CD14-positive monocyte (primary cell): ENCODE data around the gene RNF187. TPM values are rescaled to one million over a fixed set of nuclear protein-coding genes. Genes with fewer than 3 reads are reported as not detected.

Experiments
- DNase-seq, 3 donors: peaks; one replicate each; pipeline ENCODE4 v3.0.0-alpha.2; 2011 to 2022
- H2AFZ ChIP-seq: 2 replicates; pipeline ENCODE4 v1.6.0; 2012; ENCODE audit warnings: mild to moderate bottlenecking, low read depth, low read length, inconsistent platforms; ENCODE audit not compliant: insufficient read depth, poor library complexity, severe bottlenecking
- H3K27ac ChIP-seq, 2 donors: 1 replicate in 1 of 2; 2 replicates in 1 of 2; pipeline ENCODE4 v1.5.1; 2012 to 2013; ENCODE audit warnings: low read length in 2 of 2, control low read depth in 1 of 2, inconsistent platforms in 1 of 2, low read depth in 1 of 2, mild to moderate bottlenecking in 1 of 2
- H3K27me3 ChIP-seq, 2 donors: one replicate each; pipeline versions ENCODE4 v1.6.0 to v1.6.1; 2011 to 2013; ENCODE audit warnings: low read length in 2 of 2; ENCODE audit not compliant: control insufficient read depth in 2 of 2, insufficient read depth in 2 of 2
- H3K36me3 ChIP-seq, 2 donors: replicated peaks in 1 of 2; 1 replicate in 1 of 2; 2 replicates in 1 of 2; pipeline versions ENCODE4 v1.5.1 to v1.6.1; 2012 to 2013; ENCODE audit warnings: low read length in 2 of 2, control low read depth in 1 of 2, inconsistent platforms in 1 of 2, mild to moderate bottlenecking in 1 of 2; ENCODE audit not compliant: insufficient read depth in 2 of 2, control insufficient read depth in 1 of 2
- H3K4me1 ChIP-seq, 2 donors: 1 replicate in 1 of 2; 2 replicates in 1 of 2; pipeline versions ENCODE4 v1.5.1 to v1.6.1; 2012 to 2013; ENCODE audit warnings: low read length in 2 of 2, control low read depth in 1 of 2, inconsistent platforms in 1 of 2, mild to moderate bottlenecking in 1 of 2, moderate library complexity in 1 of 2; ENCODE audit not compliant: insufficient read depth in 2 of 2, control insufficient read depth in 1 of 2
- H3K4me2 ChIP-seq: replicated peaks from 2 replicates; pipeline ENCODE3; 2012; ENCODE audit warnings: low read length, moderate library complexity, mild to moderate bottlenecking; ENCODE audit not compliant: poor library complexity, severe bottlenecking; ENCODE audit errors: extremely low read depth
- H3K4me3 ChIP-seq, 3 experiments: fragments of 200-600 bp in 1 of 3; sonication (generic) in 1 of 3; replicated peaks in 1 of 3; 1 replicate in 2 of 3; 2 replicates in 1 of 3; pipeline ENCODE4 v1.5.1; 2011 to 2013; ENCODE audit warnings: low read length in 3 of 3, mild to moderate bottlenecking in 3 of 3, control low read depth in 2 of 3, low read depth in 2 of 3, inconsistent platforms in 1 of 3, moderate library complexity in 1 of 3
- H3K79me2 ChIP-seq: 2 replicates; pipeline ENCODE4 v1.6.0; 2012; ENCODE audit warnings: mild to moderate bottlenecking, control low read depth, inconsistent platforms, low read length, moderate library complexity; ENCODE audit not compliant: insufficient read depth
- H3K9ac ChIP-seq: 2 replicates; pipeline ENCODE4 v1.6.0; 2017; ENCODE audit warnings: low read length, mild to moderate bottlenecking; ENCODE audit not compliant: insufficient read depth, poor library complexity, severe bottlenecking
- H3K9me3 ChIP-seq, 2 donors: replicated peaks in 1 of 2; 1 replicate in 1 of 2; 2 replicates in 1 of 2; pipeline versions ENCODE4 v1.5.1 to v1.6.1; 2012 to 2013; ENCODE audit warnings: low read length in 2 of 2, control low read depth in 1 of 2; ENCODE audit not compliant: control insufficient read depth in 1 of 2, insufficient read depth in 1 of 2
- H4K20me1 ChIP-seq: 2 replicates; pipeline ENCODE4 v1.6.0; 2012; ENCODE audit warnings: mild to moderate bottlenecking, low read length, control low read depth, moderate library complexity; ENCODE audit not compliant: insufficient read depth
- H3K27ac Mint-ChIP-seq, 7 donors: one replicate each; pipeline ENCODE4 v1.8.0; 2020; ENCODE audit warnings: mild to moderate bottlenecking in 7 of 7, mixed read lengths in 7 of 7, moderate library complexity in 6 of 7, inconsistent platforms in 2 of 7
- H3K27me3 Mint-ChIP-seq, 3 donors: one replicate each; pipeline ENCODE4 v1.8.0; 2021 to 2022; ENCODE audit warnings: low read depth in 3 of 3, mild to moderate bottlenecking in 3 of 3, mixed read lengths in 3 of 3, moderate library complexity in 3 of 3, inconsistent platforms in 1 of 3
- H3K36me3 Mint-ChIP-seq, 2 donors: one replicate each; pipeline ENCODE4 v1.8.0; 2020; ENCODE audit warnings: mixed read lengths in 2 of 2, inconsistent platforms in 1 of 2, mild to moderate bottlenecking in 1 of 2
- H3K4me1 Mint-ChIP-seq: one replicate; pipeline ENCODE4 v1.8.0; 2020; ENCODE audit warnings: mild to moderate bottlenecking, mixed read lengths
- H3K4me3 Mint-ChIP-seq, 2 donors: one replicate each; pipeline ENCODE4 v1.8.0; 2020; ENCODE audit warnings: mild to moderate bottlenecking in 2 of 2, mixed read lengths in 2 of 2, moderate library complexity in 1 of 2
- H3K9me3 Mint-ChIP-seq, 7 donors: one replicate each; pipeline ENCODE4 v1.8.0; 2020 to 2022; ENCODE audit warnings: mixed read lengths in 7 of 7, mild to moderate bottlenecking in 6 of 7, moderate library complexity in 6 of 7, inconsistent platforms in 2 of 7
- CTCF ChIP-seq: fragments of 200-600 bp; IDR thresholded peaks from one replicate; pipeline ENCODE4 v1.8.0; 2022; ENCODE audit warnings: antibody characterized with exemption, mild to moderate bottlenecking
- WGBS: methylation state at CpG from one replicate; pipeline ENCODE4 v1.1.5; 2013; ENCODE audit warnings: missing lambda C conversion rate; ENCODE audit not compliant: insufficient coverage; 5-methylcytosine and 5-hydroxymethylcytosine counted together
- intact Hi-C, 2 donors: fragments of 100-400 bp; cut with micrococcal nuclease; formaldehyde crosslinking; loops; one replicate each; pipeline versions ENCODE4 v1.15.0 to v1.15.1; 2023
- polyA plus RNA-seq, 3 donors: library from polyadenylated mRNA; depleted of rRNA in 1 of 3; unstranded in 2 of 3; stranded (reverse) in 1 of 3; fragments of 300-500 nt in 2 of 3; fragments of >200 nt in 1 of 3; fragmentation: Illumina TruSeq in 2 of 3; gene quantifications; 1 replicate in 2 of 3; 2 replicates in 1 of 3; pipeline ENCODE4 v1.2.3, GENCODE V29; 2012 to 2021

Gene RNF187
- polyA plus RNA-seq, 3 donors, result 5.9 to 27.6 (median 24.6) TPM

- Histone ChIP-seq H3K79me2 (no peaks in the 10 kb centered on the region), H2AFZ (peak overlapping the region; percentile 50), H3K27me3 (no peaks in the 10 kb centered on the region), H3K4me1 (peaks cover 0 to 3% of the 10 kb centered on the region in 2 donors), H3K9ac (no peak overlapping the region), H3K27ac (peak overlapping the region in 1 of 2 donors; percentile 20), H3K4me3 (no peak overlapping the region), H3K9me3 (no peaks in the 10 kb centered on the region), H3K36me3 (no peaks in the 10 kb centered on the region), H4K20me1 (no peaks in the 10 kb centered on the region), H3K4me2 (peak overlapping the region; percentile 29)
- Mint-ChIP-seq H3K9me3 (peaks cover 3 to 20% (median 11%) of the 10 kb centered on the region in 7 donors), H3K36me3 (no peaks in the 10 kb centered on the region), H3K27ac (peak overlapping the region in 2 of 7 donors; percentile 25 to 26), H3K27me3 (peaks cover 12 to 14% (median 12%) of the 10 kb centered on the region in 3 donors), H3K4me1 (peaks cover 5% of the 10 kb centered on the region), H3K4me3 (peak overlapping the region in 1 of 2 donors; percentile 82)
- no peak for TF ChIP-seq CTCF
- no peak for DNase-seq
- intact Hi-C loops, result no loop called here
- no CpG with 5 or more reads among the region's 5 CpGs for WGBS
These were observed 40.4 kb downstream of the RNF187 start for GRCh38 chr1:228527596-228527995.

- Mint-ChIP-seq H3K27me3 (peaks cover 9 to 17% (median 13%) of the 10 kb centered on the region in 3 donors), H3K4me1 (peaks cover 5% of the 10 kb centered on the region), H3K9me3 (peaks cover under 1 to 24% (median 9%) of the 10 kb centered on the region in 7 donors), H3K27ac (no peak overlapping the region), H3K36me3 (no peaks in the 10 kb centered on the region), H3K4me3 (no peak overlapping the region)
- intact Hi-C loops, result no loop called here
- H3K4me2 ChIP-seq, result no peak overlapping the region
- no peak for TF ChIP-seq CTCF
- WGBS, result no CpG with 5 or more reads among the region's 2 CpGs
- no peak overlapping the region for H3K9ac ChIP-seq
- H3K27ac ChIP-seq, result no peak overlapping the region
- no peaks in the 10 kb centered on the region for H3K9me3 ChIP-seq
- no peaks in the 10 kb centered on the region for H4K20me1 ChIP-seq
- DNase-seq, result no peak
- no peaks in the 10 kb centered on the region for H3K79me2 ChIP-seq
- no peak overlapping the region for H3K4me3 ChIP-seq
- no peaks in the 10 kb centered on the region for H3K27me3 ChIP-seq
- H2AFZ ChIP-seq, result no peak overlapping the region
- H3K4me1 ChIP-seq, result peaks cover 0 to 3% of the 10 kb centered on the region in 2 donors
- H3K36me3 ChIP-seq, result no peaks in the 10 kb centered on the region
These were observed 41.4 kb downstream of the RNF187 start for GRCh38 chr1:228528612-228529011.
